Activated B cell treated with CpG ODN at 0.5 μM for 24 hours (primary cell): Measurements from ENCODE around the gene CDK5R1. TPM values are rescaled to one million over a fixed set of nuclear protein-coding genes. Genes with fewer than 3 reads are reported as not detected.

ENCODE experiments used
- ATAC-seq: fragments of 200-7000 bp; cut with Tn5 transposase; one replicate; pipeline ENCODE4 v1.10.0; 2021; ENCODE audit warnings: low read depth, mild to moderate bottlenecking, moderate library complexity
- CTCF ChIA-PET: fragments of 350-600 bp; sonication (Branson Sonifier 250); formaldehyde crosslinking; loops from one replicate; lab custom pipeline; 2021; ENCODE audit warnings: antibody characterized with exemption; lab: Charles Lee
- POLR2A ChIA-PET: fragments of 350-600 bp; sonication (Branson Sonifier 250); formaldehyde crosslinking; loops from one replicate; lab custom pipeline; 2021; ENCODE audit warnings: antibody characterized with exemption; lab: Charles Lee
- DNase-seq: peaks from one replicate; pipeline ENCODE4 v3.0.0; 2022
- H3K27ac Mint-ChIP-seq: one replicate; pipeline ENCODE4 v1.8.0; 2020; ENCODE audit warnings: mixed read lengths
- H3K27me3 Mint-ChIP-seq: one replicate; pipeline ENCODE4 v1.8.0; 2021; ENCODE audit warnings: mixed read lengths
- H3K36me3 Mint-ChIP-seq: one replicate; pipeline ENCODE4 v1.8.0; 2021; ENCODE audit warnings: low read depth, mixed read lengths
- H3K4me1 Mint-ChIP-seq: one replicate; pipeline ENCODE4 v1.8.0; 2021; ENCODE audit warnings: mixed read lengths
- H3K4me3 Mint-ChIP-seq: one replicate; pipeline ENCODE4 v1.8.0; 2020; ENCODE audit warnings: mild to moderate bottlenecking, mixed read lengths
- H3K9me3 Mint-ChIP-seq: one replicate; pipeline ENCODE4 v1.8.0; 2020; ENCODE audit warnings: mixed read lengths
- CTCF ChIP-seq: fragments of 200-600 bp; IDR thresholded peaks from one replicate; pipeline ENCODE4 v1.8.0; 2022; ENCODE audit warnings: antibody characterized with exemption, mild to moderate bottlenecking
- intact Hi-C: fragments of 100-400 bp; cut with micrococcal nuclease; formaldehyde crosslinking; loops from one replicate; pipeline ENCODE4 v1.15.1; 2024
- total RNA-seq: library from RNA; stranded (reverse); gene quantifications from 2 replicates; pipeline ENCODE4 v1.2.3, GENCODE V29; 2022

Gene CDK5R1
- total RNA-seq, 1 donor from 2014 or later: 9.6 TPM

DNA sequence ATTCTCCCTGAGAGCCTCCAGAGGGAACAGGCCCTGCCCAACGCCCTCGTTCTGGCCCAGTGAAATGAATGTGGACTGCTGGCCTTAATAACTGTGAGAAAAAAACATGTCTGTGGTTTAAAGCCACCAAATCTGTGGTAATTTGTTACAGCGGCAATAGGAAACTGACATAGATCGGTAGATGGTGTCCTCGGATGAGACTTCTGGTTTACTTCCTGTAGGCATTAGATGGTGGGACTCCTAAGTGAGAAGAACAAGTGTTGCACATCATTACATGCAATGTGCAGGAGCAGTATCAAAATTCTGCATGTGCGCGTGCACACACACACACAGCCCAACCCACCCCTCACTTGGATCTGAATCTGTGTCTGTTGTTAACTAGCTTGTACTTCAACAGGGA, 42.0 kb downstream of the CDK5R1 start:
- ChIA-PET POLR2A (no interaction called here), CTCF (interaction anchor here (0.6 kb wide), 1 partner anchor 67 kb away, joined by 3 read pairs; no protein-coding TSS in a partner anchor)
- ATAC-seq: no peak
- TF ChIP-seq CTCF: no peak
- H3K27me3 Mint-ChIP-seq: no peaks in the 10 kb centered on the region
- no peaks in the 10 kb centered on the region for H3K9me3 Mint-ChIP-seq
- intact Hi-C loops: no loop called here
- H3K27ac Mint-ChIP-seq: peak overlapping the region; percentile 25
- H3K4me1 Mint-ChIP-seq: peaks cover 42% of the 10 kb centered on the region
- no peaks in the 10 kb centered on the region for H3K36me3 Mint-ChIP-seq
- no peak for DNase-seq
- no peak overlapping the region for H3K4me3 Mint-ChIP-seq

DNA sequence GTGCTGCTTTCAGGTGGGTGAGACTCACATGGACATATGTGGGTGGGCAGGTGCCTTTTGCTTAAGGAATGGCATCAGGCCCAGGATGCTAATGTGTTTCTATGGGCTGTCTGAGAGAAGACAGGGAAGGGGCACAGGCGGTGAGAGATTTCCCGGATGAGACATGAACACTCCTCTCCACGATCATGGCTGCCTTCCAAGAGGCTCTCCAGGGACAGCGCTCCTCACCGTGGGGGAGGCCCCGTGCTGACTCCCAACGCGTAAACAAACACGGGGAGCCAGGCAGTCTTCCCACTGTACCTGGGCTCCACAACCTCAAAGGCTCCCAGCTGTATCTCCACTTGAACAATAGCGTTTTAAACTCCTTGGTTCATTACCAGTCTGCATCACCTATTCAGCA, 42.8 kb downstream of the CDK5R1 start:
- DNase-seq: no peak
- intact Hi-C loops: no loop called here
- Mint-ChIP-seq H3K4me1 (peaks cover 34% of the 10 kb centered on the region), H3K27me3 (no peaks in the 10 kb centered on the region), H3K27ac (no peak overlapping the region), H3K9me3 (no peaks in the 10 kb centered on the region), H3K4me3 (no peak overlapping the region), H3K36me3 (no peaks in the 10 kb centered on the region)
- no peak for TF ChIP-seq CTCF
- ATAC-seq: no peak
- ChIA-PET POLR2A (no interaction called here), CTCF (interaction anchor here (0.6 kb wide), 1 partner anchor 68 kb away, joined by 3 read pairs; no protein-coding TSS in a partner anchor)

DNA sequence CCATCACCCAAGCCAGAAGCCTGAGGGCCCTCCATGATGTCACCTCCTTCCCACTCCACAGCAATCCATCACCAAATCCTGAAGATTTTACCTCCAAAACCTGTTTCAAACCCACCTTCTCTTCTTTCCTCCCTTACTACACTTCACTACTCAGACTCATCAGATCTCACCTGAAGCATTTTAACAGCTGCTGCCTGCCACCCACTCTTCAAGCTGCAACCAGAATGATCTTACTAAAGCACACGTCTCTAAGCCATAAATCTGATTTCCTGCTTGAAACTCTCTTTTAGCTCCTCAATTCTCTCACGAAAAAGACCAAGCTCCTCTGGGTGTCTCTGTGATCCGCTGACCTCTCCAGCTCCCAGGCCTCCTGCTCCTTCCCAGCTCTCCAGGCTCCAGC, 46.5 kb downstream of the CDK5R1 start:
- intact Hi-C loops: no loop called here
- POLR2A ChIA-PET: interaction anchor here (2.1 kb wide), 1 partner anchor 9 kb away, joined by 12 read pairs; no protein-coding TSS in a partner anchor
- TF ChIP-seq CTCF: no peak
- H3K9me3 Mint-ChIP-seq: no peaks in the 10 kb centered on the region
- no peak overlapping the region for H3K4me3 Mint-ChIP-seq
- no peak overlapping the region for H3K27ac Mint-ChIP-seq
- peaks cover 8% of the 10 kb centered on the region for H3K4me1 Mint-ChIP-seq
- DNase-seq: no peak
- CTCF ChIA-PET: no interaction called here
- ATAC-seq: no peak
- H3K36me3 Mint-ChIP-seq: no peaks in the 10 kb centered on the region
- H3K27me3 Mint-ChIP-seq: no peaks in the 10 kb centered on the region

DNA sequence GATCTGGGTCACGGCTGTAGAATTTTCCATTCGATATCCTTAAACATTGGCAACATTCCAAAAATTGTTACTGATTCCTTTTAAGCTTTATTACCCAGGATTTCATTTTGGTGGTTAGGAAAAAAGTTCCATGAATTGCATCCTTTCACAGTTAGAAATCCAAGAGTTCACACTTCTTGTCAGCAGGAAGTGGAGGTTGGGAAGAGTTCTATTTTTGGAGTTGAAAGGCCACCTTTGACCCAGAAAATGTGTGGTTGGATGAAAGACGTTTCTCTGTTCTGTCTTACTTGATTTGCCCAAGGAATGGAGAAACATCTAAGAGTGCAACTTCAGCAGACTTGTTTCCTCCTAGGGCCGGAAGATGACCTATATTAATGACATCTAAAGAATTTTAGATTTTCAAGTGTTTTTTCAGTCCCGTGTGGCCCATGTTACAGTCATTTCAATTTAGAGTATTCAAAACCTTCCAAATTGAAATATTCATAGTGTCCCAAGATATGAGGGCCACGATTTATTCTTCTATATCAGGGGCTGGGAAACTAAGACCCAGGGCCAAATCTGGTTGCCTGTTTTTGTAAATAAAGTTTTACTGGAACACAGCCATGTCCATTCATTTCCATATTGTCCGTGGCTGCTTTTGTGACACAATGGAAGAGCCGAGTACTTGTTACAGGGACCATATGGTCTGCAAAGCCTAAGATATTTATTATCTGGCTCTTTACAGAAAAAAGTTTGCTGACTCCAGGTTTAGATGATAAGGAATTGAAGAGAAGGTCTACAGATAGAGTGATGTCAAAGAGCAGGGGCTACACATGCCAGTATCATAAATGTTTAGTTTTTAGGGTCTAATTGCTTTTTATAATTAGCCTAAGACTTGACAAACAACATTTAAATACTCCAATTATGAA, 50.2 kb downstream of the CDK5R1 start:
- ATAC-seq (no peak), DNase-seq (no peak)
- Mint-ChIP-seq H3K27me3 (no peaks in the 10 kb centered on the region), H3K4me3 (no peak overlapping the region), H3K27ac (no peak overlapping the region), H3K9me3 (no peaks in the 10 kb centered on the region), H3K36me3 (no peaks in the 10 kb centered on the region), H3K4me1 (no peaks in the 10 kb centered on the region)
- TF ChIP-seq CTCF: no peak
- ChIA-PET CTCF (interaction anchor here (1.2 kb wide), 1 partner anchor 74 kb away, joined by 3 read pairs; no protein-coding TSS in a partner anchor), POLR2A (no interaction called here)
- intact Hi-C loops: no loop called here

Other genes with a start within 250 kb of the CDK5R1 start
- gene RHBDL3, start 221.2 kb upstream of the CDK5R1 start, total RNA-seq: 0.10 and 0.20 TPM in 2 replicates
- 18.1 and 23.0 TPM in 2 replicates for gene C17orf75, start 144.8 kb upstream of the CDK5R1 start, total RNA-seq
- 231 and 276 TPM in 2 replicates for gene ZNF207, start 136.8 kb upstream of the CDK5R1 start, total RNA-seq
- gene PSMD11, start 42.5 kb upstream of the CDK5R1 start, total RNA-seq: 115 and 117 TPM in 2 replicates